ENCODE measurements around the gene FGD2. TPM values are rescaled to one million over a fixed set of nuclear protein-coding genes. Genes with fewer than 3 reads are reported as not detected.

The FGD2 gene
- total and polyA plus RNA-seq, 2 experiments from 2014 or later = 0.29 TPM; not detected in 1

GRCh38 chr6:37018198-37019064, 13.0 kb downstream of the FGD2 start:
- peak; percentile 92 to 93 for DNase-seq (ENCODE audit: low read depth in 1 of 2, low spot score in 1 of 2)
- Histone ChIP-seq H3K4me3 (no peak overlapping the region), H3K27ac (no peak overlapping the region), H3K36me3 (no peaks in the 10 kb centered on the region), H3K4me1 (ENCODE audit: low read depth) (peaks cover 8% of the 10 kb centered on the region), H3K9me3 (ENCODE audit: low read depth) (no peaks in the 10 kb centered on the region), H3K27me3 (no peaks in the 10 kb centered on the region)
- peak; percentile 95 for TF ChIP-seq CTCF (IDR thresholded peaks at IDR 0.05; ENCODE audit: low read depth, low read length)

GRCh38 chr6:37019065-37019450, 13.6 kb downstream of the FGD2 start:
- H3K4me1 ChIP-seq (ENCODE audit: low read depth) = peaks cover 8% of the 10 kb centered on the region
- DNase-seq (ENCODE audit: low read depth in 1 of 2, low spot score in 1 of 2) = no peak
- H3K4me3 ChIP-seq = no peak overlapping the region
- TF ChIP-seq CTCF (IDR thresholded peaks at IDR 0.05; ENCODE audit: low read depth, low read length) = no peak
- H3K9me3 ChIP-seq (ENCODE audit: low read depth) = no peaks in the 10 kb centered on the region
- no peak overlapping the region for H3K27ac ChIP-seq
- H3K36me3 ChIP-seq = no peaks in the 10 kb centered on the region
- no peaks in the 10 kb centered on the region for H3K27me3 ChIP-seq

GRCh38 chr6:37020381-37020780, 14.9 kb downstream of the FGD2 start:
- no peaks in the 10 kb centered on the region for H3K27me3 ChIP-seq

GRCh38 chr6:37020812-37021211, 15.4 kb downstream of the FGD2 start:
- H3K36me3 ChIP-seq = no peaks in the 10 kb centered on the region
- no peak for DNase-seq (ENCODE audit: low read depth in 1 of 2, low spot score in 1 of 2)
- H3K4me3 ChIP-seq = no peak overlapping the region
- H3K4me1 ChIP-seq (ENCODE audit: low read depth) = peaks cover 8% of the 10 kb centered on the region
- no peak overlapping the region for H3K27ac ChIP-seq
- H3K9me3 ChIP-seq (ENCODE audit: low read depth) = no peaks in the 10 kb centered on the region
- TF ChIP-seq CTCF (IDR thresholded peaks at IDR 0.05; ENCODE audit: low read depth, low read length) = no peak
- H3K27me3 ChIP-seq = no peaks in the 10 kb centered on the region

More at GRCh38 chr6:37020381-37020780, 14.9 kb downstream of the FGD2 start:
- H3K27ac ChIP-seq = no peak overlapping the region
- DNase-seq (ENCODE audit: low read depth in 1 of 2, low spot score in 1 of 2) = no peak
- H3K4me1 ChIP-seq (ENCODE audit: low read depth) = peaks cover 8% of the 10 kb centered on the region
- H3K4me3 ChIP-seq = no peak overlapping the region
- H3K36me3 ChIP-seq = no peaks in the 10 kb centered on the region
- no peak for TF ChIP-seq CTCF (IDR thresholded peaks at IDR 0.05; ENCODE audit: low read depth, low read length)
- no peaks in the 10 kb centered on the region for H3K9me3 ChIP-seq (ENCODE audit: low read depth)

- Histone ChIP-seq H3K27me3 (no peaks in the 10 kb centered on the region), H3K4me1 (ENCODE audit: low read depth) (peaks cover 8% of the 10 kb centered on the region), H3K4me3 (no peak overlapping the region), H3K27ac (no peak overlapping the region), H3K36me3 (no peaks in the 10 kb centered on the region), H3K9me3 (ENCODE audit: low read depth) (no peaks in the 10 kb centered on the region)
- DNase-seq (ENCODE audit: low read depth in 1 of 2, low spot score in 1 of 2) = peak; percentile 42 to 72
- TF ChIP-seq CTCF (IDR thresholded peaks at IDR 0.05; ENCODE audit: low read depth, low read length) = peak; percentile 68
Observed at GRCh38 chr6:37021356-37022129, 16.1 kb downstream of the FGD2 start.

Data from cardiac muscle cell (in vitro differentiated cells and primary cell).